Measurements from ENCODE around the gene PLEKHA3.
"Not testable (repeated sequence)": the region's sequence is repeated elsewhere in the genome, so short reads cannot be mapped to it uniquely, and the experiment has no call there.

DNA sequence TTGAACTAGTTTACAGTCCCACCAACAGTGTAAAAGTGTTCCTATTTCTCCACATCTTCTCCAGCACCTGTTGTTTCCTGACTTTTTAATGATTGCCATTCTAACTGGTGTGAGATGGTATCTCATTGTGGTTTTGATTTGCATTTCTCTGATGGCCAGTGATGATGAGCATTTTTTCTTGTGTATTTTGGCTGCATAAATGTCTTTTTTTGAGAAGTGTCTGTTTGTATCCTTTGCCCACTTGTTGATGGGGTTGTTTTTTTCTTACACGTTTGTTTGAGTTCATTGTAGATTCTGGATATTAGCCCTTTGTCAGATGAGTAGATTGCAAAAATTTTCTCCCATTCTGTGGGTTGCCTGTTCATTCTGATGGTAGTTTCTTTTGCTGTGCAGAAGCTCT lies 45.2 kb downstream of the PLEKHA3 start:
- TF ChIP-seq, protein P1, sequence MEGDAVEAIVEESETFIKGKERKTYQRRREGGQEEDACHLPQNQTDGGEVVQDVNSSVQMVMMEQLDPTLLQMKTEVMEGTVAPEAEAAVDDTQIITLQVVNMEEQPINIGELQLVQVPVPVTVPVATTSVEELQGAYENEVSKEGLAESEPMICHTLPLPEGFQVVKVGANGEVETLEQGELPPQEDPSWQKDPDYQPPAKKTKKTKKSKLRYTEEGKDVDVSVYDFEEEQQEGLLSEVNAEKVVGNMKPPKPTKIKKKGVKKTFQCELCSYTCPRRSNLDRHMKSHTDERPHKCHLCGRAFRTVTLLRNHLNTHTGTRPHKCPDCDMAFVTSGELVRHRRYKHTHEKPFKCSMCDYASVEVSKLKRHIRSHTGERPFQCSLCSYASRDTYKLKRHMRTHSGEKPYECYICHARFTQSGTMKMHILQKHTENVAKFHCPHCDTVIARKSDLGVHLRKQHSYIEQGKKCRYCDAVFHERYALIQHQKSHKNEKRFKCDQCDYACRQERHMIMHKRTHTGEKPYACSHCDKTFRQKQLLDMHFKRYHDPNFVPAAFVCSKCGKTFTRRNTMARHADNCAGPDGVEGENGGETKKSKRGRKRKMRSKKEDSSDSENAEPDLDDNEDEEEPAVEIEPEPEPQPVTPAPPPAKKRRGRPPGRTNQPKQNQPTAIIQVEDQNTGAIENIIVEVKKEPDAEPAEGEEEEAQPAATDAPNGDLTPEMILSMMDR (IDR thresholded peaks at IDR 0.05) = not testable (repeated sequence)
- not testable (repeated sequence) for TF ChIP-seq POLR2A (IDR thresholded peaks at IDR 0.05)

Measured in heart left ventricle (tissue), 13 donors.